ENCODE data around the gene TMEM132A. TPM values are rescaled to one million over a fixed set of nuclear protein-coding genes. Genes with fewer than 3 reads are reported as not detected.

The TMEM132A gene
- total RNA-seq, 1 donor from 2014 or later = 6.1 TPM

DNA sequence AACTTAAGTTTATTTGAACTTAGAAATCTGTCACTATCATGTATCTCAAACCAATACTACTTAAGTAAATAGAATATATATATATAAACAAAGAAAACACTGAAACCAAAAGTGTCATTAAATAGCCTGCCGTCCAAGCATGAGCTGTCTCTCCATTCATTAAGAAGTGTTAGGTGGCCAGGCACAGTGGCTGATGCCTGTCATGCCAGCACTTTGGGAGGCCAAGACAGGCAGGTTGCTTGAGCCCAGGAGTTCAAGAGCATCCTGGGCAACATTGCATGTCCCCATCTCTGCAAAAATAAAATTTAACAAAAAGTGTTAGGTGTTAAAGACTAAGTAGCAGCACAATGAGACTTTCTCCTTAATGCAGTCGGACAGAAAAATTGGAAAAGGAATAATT lies 61.2 kb downstream of the TMEM132A start:
- Histone ChIP-seq H3K4me1 (peaks cover 3% of the 10 kb centered on the region), H3K27me3 (no peaks in the 10 kb centered on the region), H3K9me3 (no peaks in the 10 kb centered on the region), H3K27ac (no peak overlapping the region), H3K36me3 (no peaks in the 10 kb centered on the region), H3K4me3 (no peak overlapping the region)
- intact Hi-C loops (cut with DNase I) = no loop called here
- DNase-seq (ENCODE audit: extremely low spot score in 2 of 2) = no peak
- TF ChIP-seq POLR2AphosphoS5 (IDR thresholded peaks at IDR 0.05; ENCODE audit: insufficient read depth in 1 of 2, low read depth in 1 of 2) (no peak), POLR2A (IDR thresholded peaks at IDR 0.05) (no peak)
- TF ChIP-seq, protein P1, sequence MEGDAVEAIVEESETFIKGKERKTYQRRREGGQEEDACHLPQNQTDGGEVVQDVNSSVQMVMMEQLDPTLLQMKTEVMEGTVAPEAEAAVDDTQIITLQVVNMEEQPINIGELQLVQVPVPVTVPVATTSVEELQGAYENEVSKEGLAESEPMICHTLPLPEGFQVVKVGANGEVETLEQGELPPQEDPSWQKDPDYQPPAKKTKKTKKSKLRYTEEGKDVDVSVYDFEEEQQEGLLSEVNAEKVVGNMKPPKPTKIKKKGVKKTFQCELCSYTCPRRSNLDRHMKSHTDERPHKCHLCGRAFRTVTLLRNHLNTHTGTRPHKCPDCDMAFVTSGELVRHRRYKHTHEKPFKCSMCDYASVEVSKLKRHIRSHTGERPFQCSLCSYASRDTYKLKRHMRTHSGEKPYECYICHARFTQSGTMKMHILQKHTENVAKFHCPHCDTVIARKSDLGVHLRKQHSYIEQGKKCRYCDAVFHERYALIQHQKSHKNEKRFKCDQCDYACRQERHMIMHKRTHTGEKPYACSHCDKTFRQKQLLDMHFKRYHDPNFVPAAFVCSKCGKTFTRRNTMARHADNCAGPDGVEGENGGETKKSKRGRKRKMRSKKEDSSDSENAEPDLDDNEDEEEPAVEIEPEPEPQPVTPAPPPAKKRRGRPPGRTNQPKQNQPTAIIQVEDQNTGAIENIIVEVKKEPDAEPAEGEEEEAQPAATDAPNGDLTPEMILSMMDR (IDR thresholded peaks at IDR 0.05) = no peak

DNA sequence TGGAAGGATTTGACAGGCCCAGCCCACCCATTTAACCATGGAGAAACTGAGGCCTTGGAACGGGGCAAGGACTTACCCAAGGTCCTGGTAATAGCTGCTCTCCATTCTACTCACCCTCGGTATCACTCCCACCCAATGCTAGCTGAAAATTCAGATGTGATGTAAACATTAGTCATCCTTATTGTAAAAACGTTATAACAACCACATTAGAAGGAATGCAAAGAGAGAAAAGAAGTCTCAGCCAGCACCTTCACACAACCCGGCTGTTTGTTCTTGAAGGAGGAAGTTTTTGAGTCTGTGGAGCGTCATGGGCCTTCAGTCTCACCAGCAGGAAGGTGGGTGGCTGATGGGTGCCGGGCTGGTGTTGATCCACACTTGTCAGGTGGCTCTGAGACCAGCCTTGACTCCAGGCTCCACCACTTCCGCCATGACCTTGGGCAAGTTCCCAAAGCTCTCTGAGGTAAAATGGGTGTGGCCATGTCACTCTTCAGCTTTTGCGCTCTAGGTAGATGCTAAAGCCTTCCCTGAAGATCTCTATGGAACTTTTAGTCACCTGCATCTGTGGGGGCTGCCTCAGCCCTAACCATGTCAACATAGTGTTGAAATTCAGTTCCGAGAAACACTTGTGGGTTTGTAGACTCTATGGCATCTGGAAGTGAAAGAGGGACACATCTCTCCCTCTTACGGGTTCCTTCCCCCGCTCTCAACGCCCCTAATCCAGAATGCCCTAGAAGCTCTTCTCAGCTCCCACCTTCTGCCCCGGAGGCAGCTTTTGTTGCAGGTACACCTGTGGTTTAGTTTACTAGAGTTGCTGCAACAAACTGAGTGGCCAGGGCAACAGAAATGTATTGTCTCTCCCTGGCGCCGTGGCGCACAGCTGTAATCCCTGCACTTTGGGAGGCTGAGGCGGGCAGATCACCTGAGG lies 62.0 kb downstream of the TMEM132A start:
- Histone ChIP-seq H3K36me3 (no peaks in the 10 kb centered on the region), H3K27ac (no peak overlapping the region), H3K9me3 (no peaks in the 10 kb centered on the region), H3K4me1 (no peaks in the 10 kb centered on the region), H3K27me3 (no peaks in the 10 kb centered on the region), H3K4me3 (no peak overlapping the region)
- DNase-seq (ENCODE audit: extremely low spot score in 2 of 2) = no peak
- intact Hi-C loops (cut with DNase I) = no loop called here
- peak; percentile 11 to 39 for TF ChIP-seq POLR2AphosphoS5 (IDR thresholded peaks at IDR 0.05; ENCODE audit: insufficient read depth in 1 of 2, low read depth in 1 of 2)
- TF ChIP-seq, protein P1 (IDR thresholded peaks at IDR 0.05) = no peak

Small RNA genes within 50 kb of the gene (small RNA-seq; reads per million reads assigned to genes)
- gene RNU6-933P = not detected

Other genes starting within 250 kb of the TMEM132A start
- not detected for gene MS4A8, start 224.8 kb upstream of the TMEM132A start, total RNA-seq
- gene MS4A18, start 199.7 kb upstream of the TMEM132A start, total RNA-seq = not detected
- gene MS4A15, start 167.6 kb upstream of the TMEM132A start, total RNA-seq = not detected
- gene MS4A10, start 139.1 kb upstream of the TMEM132A start, total RNA-seq = not detected
- gene CCDC86, start 82.3 kb upstream of the TMEM132A start, total RNA-seq = 26.3 TPM
- 0.25 TPM for gene PTGDR2, start 68.5 kb upstream of the TMEM132A start, total RNA-seq
- gene ZP1, start 56.9 kb upstream of the TMEM132A start, total RNA-seq = not detected
- 54.0 TPM for gene PRPF19, start 17.9 kb upstream of the TMEM132A start, total RNA-seq
- 127 TPM for gene TMEM109, start 10.3 kb upstream of the TMEM132A start, total RNA-seq
- 23.1 TPM for gene SLC15A3, start 27.7 kb downstream of the TMEM132A start, total RNA-seq
- 3.9 TPM for gene CD6, start 47.2 kb downstream of the TMEM132A start, total RNA-seq
- 0.98 TPM for gene CD5, start 178.0 kb downstream of the TMEM132A start, total RNA-seq
- gene VPS37C, start 237.0 kb downstream of the TMEM132A start, total RNA-seq = 15.7 TPM

Measured in vagina (tissue), 2 donors.